ENCODE results near the gene GZMM. TPM values are rescaled to one million over a fixed set of nuclear protein-coding genes. Genes with fewer than 3 reads are reported as not detected.

GZMM gene
- total and polyA plus RNA-seq, 2 of the 13 experiments (the other 11 are each of a cell fraction or from before 2014, with no cell fraction given), result 0.07 TPM; not detected in 1

DNA sequence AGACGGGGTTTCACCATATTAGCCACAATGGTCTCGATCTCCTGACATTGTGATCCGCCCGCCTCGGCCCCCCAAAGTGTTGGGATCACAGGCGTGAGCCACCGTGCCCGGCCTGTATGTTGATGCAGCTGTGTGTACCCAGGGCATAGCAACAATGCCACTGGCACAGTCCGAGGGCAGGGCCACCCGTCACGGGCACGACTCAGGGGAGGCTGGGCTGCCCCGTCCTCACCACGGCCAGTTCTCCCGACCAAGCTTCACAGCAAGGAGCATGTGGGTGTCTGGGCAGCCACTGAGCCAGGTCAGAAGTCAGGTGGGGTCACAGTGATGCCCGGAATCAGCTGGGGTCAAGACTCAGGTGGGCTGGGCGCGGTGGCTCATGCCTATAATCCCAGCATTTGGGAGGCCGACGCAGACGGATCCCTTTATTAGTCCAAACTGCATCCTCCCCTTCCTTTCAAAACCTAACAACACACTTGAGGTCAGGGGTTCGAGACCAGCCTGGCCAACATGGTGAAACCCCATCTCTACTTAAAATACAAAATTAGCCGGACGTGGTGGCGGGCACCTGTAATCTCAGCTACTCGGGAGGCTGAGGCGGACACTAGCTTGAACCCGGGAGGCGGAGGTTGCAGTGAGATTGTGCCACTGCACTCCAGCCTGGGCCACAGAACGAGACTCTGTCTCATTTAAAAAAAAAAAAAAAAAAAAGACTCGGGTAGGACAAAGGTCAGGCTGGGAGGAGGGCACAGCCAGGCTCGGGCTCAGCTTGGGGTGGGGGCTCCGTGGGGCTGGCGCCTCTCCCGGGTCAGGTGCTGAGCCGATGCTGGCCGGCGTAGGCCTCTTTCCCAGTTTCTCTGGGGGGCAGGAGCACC, 13.5 kb upstream of the GZMM start (continued):
- TF ChIP-seq, protein P1, sequence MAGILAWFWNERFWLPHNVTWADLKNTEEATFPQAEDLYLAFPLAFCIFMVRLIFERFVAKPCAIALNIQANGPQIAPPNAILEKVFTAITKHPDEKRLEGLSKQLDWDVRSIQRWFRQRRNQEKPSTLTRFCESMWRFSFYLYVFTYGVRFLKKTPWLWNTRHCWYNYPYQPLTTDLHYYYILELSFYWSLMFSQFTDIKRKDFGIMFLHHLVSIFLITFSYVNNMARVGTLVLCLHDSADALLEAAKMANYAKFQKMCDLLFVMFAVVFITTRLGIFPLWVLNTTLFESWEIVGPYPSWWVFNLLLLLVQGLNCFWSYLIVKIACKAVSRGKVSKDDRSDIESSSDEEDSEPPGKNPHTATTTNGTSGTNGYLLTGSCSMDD (CRISPR knock-in tag; IDR thresholded peaks at IDR 0.05), result no peak
- TF ChIP-seq, protein P2, sequence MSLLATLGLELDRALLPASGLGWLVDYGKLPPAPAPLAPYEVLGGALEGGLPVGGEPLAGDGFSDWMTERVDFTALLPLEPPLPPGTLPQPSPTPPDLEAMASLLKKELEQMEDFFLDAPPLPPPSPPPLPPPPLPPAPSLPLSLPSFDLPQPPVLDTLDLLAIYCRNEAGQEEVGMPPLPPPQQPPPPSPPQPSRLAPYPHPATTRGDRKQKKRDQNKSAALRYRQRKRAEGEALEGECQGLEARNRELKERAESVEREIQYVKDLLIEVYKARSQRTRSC (CRISPR knock-in tag; IDR thresholded peaks at IDR 0.05; ENCODE audit: low read depth), result no peak
- TF ChIP-seq KLF9 (CRISPR knock-in tag; IDR thresholded peaks at IDR 0.05; ENCODE audit: low read depth), result no peak
- no peak for TF ChIP-seq ZNF788 (CRISPR knock-in tag; IDR thresholded peaks at IDR 0.05; ENCODE audit: borderline replicate concordance)
- TF ChIP-seq, protein P3, sequence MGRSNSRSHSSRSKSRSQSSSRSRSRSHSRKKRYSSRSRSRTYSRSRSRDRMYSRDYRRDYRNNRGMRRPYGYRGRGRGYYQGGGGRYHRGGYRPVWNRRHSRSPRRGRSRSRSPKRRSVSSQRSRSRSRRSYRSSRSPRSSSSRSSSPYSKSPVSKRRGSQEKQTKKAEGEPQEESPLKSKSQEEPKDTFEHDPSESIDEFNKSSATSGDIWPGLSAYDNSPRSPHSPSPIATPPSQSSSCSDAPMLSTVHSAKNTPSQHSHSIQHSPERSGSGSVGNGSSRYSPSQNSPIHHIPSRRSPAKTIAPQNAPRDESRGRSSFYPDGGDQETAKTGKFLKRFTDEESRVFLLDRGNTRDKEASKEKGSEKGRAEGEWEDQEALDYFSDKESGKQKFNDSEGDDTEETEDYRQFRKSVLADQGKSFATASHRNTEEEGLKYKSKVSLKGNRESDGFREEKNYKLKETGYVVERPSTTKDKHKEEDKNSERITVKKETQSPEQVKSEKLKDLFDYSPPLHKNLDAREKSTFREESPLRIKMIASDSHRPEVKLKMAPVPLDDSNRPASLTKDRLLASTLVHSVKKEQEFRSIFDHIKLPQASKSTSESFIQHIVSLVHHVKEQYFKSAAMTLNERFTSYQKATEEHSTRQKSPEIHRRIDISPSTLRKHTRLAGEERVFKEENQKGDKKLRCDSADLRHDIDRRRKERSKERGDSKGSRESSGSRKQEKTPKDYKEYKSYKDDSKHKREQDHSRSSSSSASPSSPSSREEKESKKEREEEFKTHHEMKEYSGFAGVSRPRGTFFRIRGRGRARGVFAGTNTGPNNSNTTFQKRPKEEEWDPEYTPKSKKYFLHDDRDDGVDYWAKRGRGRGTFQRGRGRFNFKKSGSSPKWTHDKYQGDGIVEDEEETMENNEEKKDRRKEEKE (IDR thresholded peaks at IDR 0.05), result no peak
- no peak for TF ChIP-seq ZNF577 (CRISPR knock-in tag; IDR thresholded peaks at IDR 0.05; ENCODE audit: borderline replicate concordance, low read depth)
- no peak; the same call in 1 of the 2 replicates for TF ChIP-seq ZFX (CRISPR knock-in tag; IDR thresholded peaks at IDR 0.05; ENCODE audit: low read depth)
- TF ChIP-seq, protein P4, sequence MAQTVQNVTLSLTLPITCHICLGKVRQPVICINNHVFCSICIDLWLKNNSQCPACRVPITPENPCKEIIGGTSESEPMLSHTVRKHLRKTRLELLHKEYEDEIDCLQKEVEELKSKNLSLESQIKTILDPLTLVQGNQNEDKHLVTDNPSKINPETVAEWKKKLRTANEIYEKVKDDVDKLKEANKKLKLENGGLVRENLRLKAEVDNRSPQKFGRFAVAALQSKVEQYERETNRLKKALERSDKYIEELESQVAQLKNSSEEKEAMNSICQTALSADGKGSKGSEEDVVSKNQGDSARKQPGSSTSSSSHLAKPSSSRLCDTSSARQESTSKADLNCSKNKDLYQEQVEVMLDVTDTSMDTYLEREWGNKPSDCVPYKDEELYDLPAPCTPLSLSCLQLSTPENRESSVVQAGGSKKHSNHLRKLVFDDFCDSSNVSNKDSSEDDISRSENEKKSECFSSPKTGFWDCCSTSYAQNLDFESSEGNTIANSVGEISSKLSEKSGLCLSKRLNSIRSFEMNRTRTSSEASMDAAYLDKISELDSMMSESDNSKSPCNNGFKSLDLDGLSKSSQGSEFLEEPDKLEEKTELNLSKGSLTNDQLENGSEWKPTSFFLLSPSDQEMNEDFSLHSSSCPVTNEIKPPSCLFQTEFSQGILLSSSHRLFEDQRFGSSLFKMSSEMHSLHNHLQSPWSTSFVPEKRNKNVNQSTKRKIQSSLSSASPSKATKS (CRISPR knock-in tag; IDR thresholded peaks at IDR 0.05), result no peak
- TF ChIP-seq ZNF205 (CRISPR knock-in tag; IDR thresholded peaks at IDR 0.05), result no peak
- peak; percentile 32; the same call in 1 of the 2 replicates for TF ChIP-seq ZBTB38 (CRISPR knock-in tag; IDR thresholded peaks at IDR 0.05)
- TF ChIP-seq ZNF589 (CRISPR knock-in tag; conservative IDR thresholded peaks at IDR 0.05), result no peak
- no peak for TF ChIP-seq ZFP90 (CRISPR knock-in tag; IDR thresholded peaks at IDR 0.05; ENCODE audit: borderline replicate concordance)
- TF ChIP-seq, protein P5, sequence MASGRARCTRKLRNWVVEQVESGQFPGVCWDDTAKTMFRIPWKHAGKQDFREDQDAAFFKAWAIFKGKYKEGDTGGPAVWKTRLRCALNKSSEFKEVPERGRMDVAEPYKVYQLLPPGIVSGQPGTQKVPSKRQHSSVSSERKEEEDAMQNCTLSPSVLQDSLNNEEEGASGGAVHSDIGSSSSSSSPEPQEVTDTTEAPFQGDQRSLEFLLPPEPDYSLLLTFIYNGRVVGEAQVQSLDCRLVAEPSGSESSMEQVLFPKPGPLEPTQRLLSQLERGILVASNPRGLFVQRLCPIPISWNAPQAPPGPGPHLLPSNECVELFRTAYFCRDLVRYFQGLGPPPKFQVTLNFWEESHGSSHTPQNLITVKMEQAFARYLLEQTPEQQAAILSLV (CRISPR knock-in tag; IDR thresholded peaks at IDR 0.05; ENCODE audit: borderline replicate concordance), result no peak
- TF ChIP-seq PITX1 (CRISPR knock-in tag; IDR thresholded peaks at IDR 0.05), result 0 out of 2 replicates have a peak, but pooled peaks have one; percentile 37
- no peak for TF ChIP-seq SMARCC2 (IDR thresholded peaks at IDR 0.05)
- TF ChIP-seq SAP130 (CRISPR knock-in tag; IDR thresholded peaks at IDR 0.05; ENCODE audit: low read depth), result no peak
- TF ChIP-seq HNRNPL (IDR thresholded peaks at IDR 0.05; ENCODE audit: low read depth, low read length), result 0 out of 2 replicates have a peak, but pooled peaks have one; percentile 70
- TF ChIP-seq ZNF83 (CRISPR knock-in tag; IDR thresholded peaks at IDR 0.05; ENCODE audit: borderline replicate concordance), result 0 out of 2 replicates have a peak, but pooled peaks have one; percentile 41
- no peak; the same call in 1 of the 2 replicates for TF ChIP-seq ZKSCAN8 (CRISPR knock-in tag; IDR thresholded peaks at IDR 0.05; ENCODE audit: borderline replicate concordance)

All from HepG2 (cell line).